Measurements from ENCODE around the gene EIF4EBP3.

Gene EIF4EBP3

DNA sequence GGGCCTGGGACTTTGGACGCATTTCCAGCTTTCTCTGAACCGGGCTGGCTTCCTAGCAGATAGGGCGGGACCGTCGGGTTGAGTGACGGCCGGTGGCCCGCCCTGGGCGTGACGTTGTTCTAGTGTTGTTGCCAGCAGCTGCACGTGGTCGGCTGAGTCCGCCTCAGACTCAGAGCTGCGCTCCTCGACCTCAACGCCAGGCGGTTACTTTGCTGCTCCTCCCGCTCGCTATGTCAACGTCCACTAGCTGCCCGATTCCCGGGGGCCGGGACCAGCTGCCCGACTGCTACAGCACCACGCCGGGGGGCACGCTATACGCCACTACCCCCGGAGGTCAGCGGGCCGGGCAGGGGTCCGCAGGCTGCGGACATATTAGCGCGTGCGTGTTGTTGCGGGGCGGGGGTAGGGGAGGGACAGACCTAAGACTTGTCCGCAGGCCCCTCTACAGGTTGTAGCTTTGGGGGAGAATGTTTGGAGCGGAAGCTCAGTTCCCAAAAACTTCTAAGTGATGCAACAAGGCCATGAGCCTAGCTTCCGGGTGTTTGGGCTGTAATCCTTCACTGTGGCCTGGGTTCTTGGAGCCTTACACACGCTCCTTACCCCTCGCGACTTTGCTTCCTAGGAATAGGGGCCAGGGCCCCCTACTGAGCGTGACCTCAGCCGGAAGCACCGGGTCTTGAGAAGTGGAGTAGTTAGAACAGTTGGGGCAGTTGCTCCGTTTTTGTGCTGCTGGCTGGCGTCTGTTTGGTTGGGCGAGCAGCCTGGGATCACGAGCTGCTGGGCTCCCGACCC, at the start of gene EIF4EBP3:
EIF4EBP3 (plus strand) TSS at position 155 of the 792 bp plus-strand sequence; CDS start at position 231, 76 bp downstream.
- DNase-seq = peak; percentile 77

DNA sequence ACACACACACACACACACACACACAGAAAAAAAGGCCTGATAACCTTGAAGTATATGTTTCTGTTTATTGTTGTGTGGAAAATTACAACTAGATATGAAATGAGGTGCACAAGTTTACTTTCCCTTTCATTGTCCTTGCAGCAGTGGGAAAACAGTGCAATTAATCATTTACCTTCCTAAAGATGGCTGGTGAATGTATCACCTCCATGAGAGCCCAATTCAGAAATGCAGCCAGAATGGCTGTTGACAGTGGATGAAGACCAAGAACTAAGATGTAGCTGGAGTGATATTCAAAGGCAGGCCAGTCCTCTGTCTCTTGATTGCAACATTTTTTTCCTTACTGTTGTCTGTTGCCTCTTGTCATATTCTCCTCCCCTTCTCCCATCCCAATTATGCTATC, 49.6 kb upstream of the EIF4EBP3 start:
- DNase-seq = no peak

DNA sequence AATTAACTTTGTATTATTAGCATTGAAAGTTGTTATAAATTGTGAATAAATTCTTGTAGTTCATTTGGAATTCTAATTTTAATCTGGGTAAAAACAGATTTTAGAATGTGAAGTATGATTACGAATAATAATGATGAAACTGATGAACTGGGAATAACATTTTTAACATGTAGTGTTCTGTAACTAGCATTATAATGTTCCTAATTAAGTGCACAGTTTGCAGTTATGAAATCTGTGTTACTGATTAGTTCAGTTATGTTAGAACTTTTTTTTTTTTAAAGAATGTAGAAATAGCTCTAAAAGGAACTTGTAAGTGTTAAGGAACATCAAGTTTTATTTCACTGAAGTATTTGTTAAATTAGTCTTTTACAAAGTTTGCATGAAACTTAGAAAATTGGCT, 48.9 kb upstream of the EIF4EBP3 start:
- no peak for DNase-seq

DNA sequence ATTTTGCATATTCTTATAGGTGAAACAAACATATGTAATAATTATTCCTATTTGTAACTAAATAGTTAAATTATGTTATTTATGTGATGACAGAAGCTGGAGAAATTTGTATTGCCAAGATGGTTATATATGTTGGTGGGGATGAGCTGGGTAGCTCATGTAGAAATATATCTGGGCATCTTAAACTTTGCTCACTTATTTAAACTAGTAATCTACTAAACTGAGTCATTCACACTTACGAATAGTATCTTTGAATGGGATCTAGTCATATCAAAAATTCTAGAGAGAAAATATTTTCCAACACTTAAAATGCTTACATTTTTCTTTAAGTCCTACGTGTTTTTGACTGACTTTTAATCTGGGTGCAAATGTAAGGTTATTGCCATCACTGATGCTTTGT, 44.6 kb upstream of the EIF4EBP3 start:
- DNase-seq = no peak

DNA sequence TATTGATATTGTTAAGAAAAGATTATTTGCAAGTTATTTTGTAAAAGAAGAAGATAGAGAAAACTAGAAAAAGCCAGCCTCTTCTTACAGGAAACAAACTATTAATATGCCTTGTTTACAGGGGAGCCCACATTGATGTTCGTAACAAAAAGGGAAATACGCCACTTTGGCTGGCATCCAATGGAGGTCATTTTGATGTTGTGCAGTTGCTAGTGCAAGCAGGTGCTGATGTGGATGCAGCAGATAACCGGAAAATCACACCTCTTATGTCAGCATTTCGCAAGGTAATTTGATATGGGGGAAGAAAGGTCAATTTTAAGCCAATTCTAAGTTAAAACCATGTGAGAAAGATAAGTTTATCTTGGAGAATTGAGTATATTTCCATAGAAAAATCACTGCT, 37.6 kb upstream of the EIF4EBP3 start:
- no peak for DNase-seq

DNA sequence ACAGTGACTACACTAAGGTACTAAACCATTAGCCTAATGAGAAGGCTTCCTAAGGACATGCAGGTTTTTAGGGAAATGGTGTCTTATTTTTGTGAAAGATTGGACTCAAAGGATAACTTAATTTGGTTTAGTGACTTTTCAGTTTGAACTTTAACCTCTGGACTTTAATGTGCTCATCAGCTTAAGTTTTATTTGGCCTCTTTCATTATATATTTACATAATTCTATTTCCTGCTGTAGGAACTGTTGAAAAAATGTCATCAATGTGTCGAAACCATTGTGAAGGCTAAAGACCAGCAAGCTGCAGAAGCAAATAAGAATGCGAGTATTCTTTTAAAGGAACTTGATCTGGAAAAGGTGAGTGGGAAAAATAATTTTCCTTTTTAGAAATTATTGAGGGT, 34.3 kb upstream of the EIF4EBP3 start:
- no peak for DNase-seq

DNA sequence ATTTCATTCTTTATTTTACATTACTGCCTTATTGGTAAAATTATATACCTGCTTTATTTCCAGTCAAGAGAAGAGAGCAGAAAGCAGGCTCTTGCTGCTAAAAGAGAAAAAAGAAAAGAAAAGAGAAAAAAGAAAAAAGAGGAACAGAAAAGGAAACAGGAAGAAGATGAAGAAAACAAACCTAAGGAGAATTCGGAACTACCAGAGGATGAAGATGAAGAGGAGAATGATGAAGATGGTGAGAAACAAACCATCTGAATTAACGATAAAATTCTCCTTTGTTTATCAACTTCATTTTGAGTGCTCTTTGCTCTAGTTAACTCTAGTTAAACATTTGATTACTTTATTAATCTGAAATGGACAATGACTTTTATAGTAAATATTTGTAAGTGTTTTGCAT, 23.5 kb upstream of the EIF4EBP3 start:
- no peak for DNase-seq

DNA sequence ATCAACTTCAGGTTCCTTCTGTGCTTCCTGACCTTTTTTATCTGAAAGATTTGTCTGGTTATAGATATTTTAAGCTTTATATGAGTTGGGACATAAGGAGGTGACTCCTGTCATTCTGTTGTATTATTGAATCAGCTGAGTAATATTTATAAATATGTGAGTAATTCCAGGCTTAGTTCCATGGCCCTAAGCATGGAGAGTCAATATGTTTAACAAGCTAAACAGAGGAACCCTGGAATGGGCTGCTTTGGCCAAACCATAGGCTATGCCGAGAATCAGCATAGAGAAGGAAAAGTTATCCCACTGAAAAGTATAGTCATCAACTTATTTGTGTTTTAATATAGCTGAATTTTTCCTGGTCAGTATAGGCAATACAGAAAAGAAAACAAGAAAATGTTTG, 7.2 kb upstream of the EIF4EBP3 start:
- DNase-seq = no peak

DNA sequence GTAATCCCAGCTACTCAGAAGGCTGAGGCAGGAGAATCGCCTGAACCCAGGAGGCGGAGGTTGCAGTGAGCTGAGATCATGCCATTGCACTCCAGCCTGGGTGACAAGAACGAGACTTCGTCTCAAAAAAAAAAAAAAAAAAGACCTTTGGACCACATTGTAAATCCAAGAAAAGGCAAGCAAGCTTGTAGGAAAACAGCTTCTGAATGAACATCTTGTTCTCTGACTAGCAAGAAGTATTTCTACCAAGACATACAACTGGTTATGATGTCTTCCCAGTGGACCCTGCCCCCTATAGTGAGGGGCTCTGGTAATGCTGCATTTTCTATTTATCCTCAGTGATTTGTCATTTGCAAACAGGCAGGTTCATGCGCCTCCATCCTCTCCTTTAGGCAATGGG, 4.5 kb upstream of the EIF4EBP3 start:
- DNase-seq = no peak

DNA sequence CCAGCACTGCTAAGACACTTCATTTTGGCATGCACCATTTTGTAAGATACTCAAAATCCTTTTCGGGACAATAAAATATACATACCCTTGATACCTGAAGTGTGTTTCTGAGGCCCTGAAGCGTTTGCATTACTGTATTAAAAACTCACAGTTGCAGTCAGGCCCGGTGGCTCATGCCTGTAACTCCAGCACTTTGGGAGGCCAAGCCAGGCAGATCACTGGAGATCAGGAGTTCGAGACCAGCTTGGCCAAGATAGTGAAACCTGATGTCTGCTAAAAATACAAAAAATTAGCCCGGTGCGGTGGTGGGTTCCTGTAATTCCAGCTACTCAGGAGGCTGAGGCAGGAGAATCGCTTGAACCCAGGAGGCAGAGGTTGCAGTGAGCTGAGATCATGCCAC, 2.5 kb upstream of the EIF4EBP3 start:
- DNase-seq = no peak

DNA sequence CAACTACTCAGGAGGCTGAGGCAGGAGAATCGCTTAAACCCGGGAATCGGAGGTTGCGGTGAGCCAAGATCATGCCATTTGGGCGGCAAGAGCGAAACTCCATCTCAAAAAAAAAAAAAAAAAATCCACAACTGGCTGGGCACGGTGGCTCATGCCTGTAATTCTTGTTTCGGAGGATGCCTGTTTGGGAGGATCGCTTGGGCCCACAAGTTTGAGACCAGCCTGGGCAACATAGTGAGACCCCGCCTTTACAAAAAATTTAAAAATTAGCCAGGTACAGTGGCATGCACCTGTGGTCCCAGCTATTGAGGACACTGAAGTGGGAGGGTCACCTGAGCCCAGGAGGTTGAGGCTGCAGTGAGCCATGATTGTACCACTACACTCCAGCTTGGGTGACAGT, 1.9 kb upstream of the EIF4EBP3 start:
- no peak for DNase-seq

DNA sequence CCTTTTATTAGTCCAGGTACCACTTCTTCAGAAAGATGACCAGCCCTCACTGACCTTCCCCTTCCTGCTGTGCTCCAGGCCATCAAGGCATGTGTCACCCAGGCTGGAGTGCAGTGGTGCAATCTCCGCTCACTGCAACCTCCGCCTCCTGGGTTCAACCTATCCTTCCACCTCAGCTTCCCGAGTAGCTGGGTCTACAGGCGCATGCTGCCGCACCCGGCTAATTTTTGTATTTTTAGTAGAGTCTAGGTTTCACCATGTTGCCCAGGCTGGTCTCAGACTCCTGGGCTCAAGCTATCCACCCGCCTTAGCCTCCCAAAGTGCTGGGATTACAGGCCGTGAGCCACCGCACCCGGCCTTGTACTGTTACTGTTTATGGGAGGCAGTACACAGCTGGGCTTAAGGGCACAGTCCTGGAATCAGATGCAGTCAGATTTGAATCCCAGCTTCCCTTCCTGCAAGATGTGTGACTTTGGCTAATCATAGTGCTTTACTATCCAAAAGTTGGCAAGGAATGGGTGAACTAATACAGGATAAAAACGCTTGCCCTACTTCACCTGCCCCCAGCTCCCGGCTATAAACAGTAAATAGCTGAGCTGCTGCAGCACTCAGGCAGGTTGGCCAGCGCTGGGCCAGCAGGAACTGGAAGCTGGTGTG, 483 bp upstream of the EIF4EBP3 start:
- no peak for DNase-seq

DNA sequence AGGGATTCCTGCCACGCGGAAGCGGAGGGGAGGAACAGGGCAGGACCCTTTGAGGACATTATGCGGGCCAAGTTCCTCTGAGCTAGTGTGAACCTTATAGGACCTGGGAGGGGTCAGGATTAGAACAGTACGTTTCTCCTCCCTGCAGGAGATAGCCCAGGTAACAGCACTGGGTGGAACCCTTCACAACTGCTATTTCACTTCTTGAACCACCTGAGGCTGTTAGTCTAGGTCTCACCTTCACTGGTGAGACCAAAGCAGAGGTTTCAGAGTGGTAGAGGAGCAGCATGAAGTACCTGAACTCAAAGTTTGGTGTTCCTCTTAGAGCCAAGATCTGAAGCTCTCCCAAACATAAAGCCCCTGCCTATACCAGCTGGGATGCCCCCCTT, 832 bp downstream of the EIF4EBP3 start:
- DNase-seq = no peak

DNA sequence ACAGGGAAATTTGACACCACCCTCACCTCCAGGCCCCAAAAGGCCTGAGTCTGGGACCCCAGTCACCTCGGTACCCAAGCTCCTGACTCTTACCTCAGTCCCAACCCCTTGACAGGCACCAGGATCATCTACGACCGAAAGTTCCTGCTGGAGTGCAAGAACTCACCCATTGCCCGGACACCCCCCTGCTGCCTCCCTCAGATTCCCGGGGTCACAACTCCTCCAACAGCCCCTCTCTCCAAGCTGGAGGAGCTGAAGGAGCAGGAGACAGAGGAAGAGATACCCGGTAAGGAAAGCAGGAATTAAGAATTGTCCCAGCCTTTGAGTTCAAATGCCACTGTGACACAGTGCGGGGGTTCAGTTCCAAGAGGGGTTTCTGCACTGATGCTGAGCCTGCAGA, 1.3 kb downstream of the EIF4EBP3 start:
- DNase-seq = no peak

DNA sequence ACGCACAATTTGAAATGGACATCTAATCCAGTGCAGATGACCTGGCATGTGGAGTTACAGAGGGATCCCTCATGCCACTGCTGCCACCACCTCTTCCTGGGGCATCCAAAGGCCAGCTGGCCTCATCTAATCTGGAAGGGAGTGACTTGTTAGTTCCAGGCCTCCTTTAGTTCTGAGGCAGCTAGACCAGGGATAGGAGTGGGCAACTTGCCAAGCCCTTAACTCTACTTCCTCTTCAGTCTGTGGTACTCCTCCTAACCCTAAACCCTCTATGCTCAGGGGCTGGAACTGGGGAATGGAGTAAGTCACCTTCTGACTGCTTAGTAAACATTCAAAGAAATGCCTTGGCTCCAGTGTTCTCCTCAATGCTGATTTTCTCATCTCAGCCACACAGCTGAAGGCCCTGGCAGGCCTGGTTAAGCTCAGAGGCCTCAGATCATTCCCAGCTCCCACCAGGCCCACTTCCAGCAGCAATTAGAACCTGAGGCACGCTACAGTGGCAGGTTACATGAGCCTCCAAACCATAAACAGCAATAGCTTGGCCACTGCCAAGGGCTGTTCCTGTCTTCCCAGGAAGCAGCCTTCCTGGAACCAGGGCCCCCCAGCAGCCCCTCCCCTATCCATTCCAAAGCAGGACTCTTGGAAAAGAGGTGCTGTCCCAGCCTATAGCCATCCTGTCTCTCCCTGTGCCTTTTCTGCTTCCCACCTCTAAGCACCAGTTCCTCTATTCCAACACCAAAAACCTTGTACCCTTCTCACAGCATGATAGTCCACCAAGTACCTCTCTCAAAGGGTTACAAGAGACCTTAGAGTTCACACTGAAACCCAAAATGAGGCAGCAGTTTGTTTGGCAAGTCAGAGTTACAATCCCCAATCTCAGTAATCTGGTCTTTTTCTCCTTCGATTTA, 2.0 kb downstream of the EIF4EBP3 start:
- peak; percentile 17 for DNase-seq

DNA sequence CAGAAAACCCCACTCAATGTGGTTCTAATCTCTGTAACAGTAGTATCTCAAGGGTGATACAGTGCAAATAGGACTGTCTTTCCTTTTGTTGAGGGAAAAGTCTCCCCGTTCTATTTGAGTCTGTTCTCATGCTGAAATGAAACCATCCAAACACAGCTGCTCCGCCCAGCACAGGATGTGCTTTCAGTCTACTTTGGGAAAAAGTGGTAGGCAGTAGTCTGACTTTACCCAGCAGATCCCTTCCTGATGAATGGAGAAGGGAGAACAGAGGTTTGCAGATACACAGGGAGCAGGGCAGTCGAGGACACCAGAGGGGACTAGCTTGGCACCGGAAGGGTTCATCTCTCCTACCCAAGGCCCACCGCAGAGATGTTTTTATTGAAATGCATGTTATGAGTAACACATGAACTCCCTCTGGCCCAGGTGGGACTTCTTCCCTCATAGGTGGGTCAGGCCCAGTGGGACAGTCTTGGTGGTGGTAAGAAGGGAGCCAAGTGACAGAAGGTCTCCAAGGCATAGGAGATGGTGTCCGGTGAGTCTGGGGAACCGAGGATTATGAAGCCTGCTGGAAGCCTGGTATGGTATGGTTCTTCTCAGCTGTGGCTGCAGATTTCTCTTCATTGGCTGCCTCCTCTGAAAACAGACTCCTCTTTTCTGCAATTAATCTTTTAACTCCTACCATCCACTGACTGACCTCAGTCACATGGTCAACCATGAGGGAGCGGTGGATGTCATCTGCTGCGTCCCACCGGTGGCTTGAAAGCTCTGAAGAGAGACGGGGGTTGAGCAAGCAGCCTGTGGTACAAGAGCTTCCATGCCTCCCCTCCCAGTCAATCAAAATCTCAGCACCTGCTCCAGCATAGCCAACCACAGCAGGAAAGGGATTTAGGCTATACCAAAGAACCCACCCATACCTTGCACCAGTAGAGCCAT, 3.0 kb downstream of the EIF4EBP3 start:
- DNase-seq = no peak

DNA sequence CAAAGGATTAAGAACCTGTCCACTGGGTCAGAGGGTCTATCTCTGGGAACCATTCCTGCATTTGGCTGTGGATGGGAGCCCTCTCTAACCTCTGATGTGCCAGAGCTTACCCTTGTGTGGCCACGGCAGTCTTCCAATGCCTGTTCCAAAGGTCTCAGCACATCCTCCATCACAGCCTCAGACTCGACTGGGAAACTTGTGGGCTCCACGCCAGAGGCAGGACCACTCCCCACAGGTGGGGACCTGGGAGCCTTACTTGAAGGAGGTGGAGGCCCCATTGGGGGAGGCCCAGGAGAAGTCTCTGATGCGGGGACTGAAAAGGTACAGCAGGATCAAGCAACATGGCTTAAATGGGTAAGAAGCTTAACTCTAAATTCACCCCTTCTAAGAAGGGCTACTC, 4.4 kb downstream of the EIF4EBP3 start:
- no peak for DNase-seq

DNA sequence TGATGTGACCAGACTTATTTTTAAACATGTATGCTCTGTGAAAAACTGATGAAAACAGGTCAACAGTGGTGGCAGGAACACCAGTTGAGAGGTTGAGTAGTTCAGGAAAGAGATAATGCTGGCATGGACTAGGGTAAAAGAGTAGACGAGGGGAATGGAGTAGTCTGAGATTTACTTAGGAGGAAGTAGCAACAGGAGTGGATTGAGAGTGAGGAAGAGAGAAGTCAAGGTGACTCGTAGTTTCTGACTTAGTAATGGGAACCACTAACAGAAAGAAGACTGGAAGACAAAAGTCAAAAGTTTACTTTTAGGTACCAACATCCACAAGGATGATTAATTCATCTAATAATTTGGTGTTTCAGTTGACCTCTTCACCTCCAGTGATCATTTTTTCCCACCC, 6.2 kb downstream of the EIF4EBP3 start:
- DNase-seq = no peak

DNA sequence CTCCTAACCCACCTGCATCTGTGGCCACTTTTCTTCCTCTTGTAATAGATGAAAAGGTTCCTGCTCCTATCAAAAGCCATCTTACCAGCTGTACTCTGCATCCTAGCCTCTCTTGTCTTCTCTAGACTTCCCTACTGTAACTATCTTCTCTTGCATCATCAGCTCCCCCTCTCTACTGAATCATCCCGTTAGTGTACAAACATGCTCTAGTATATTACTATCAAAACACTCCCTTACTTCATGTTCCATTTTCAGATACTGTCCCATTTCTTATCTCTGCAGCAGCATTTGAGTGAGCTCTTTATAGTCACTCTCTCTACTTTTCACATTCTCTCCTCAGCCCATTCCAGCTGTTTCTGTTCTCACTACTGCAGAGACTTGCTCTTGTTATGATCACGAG, 7.0 kb downstream of the EIF4EBP3 start:
- no peak for DNase-seq

DNA sequence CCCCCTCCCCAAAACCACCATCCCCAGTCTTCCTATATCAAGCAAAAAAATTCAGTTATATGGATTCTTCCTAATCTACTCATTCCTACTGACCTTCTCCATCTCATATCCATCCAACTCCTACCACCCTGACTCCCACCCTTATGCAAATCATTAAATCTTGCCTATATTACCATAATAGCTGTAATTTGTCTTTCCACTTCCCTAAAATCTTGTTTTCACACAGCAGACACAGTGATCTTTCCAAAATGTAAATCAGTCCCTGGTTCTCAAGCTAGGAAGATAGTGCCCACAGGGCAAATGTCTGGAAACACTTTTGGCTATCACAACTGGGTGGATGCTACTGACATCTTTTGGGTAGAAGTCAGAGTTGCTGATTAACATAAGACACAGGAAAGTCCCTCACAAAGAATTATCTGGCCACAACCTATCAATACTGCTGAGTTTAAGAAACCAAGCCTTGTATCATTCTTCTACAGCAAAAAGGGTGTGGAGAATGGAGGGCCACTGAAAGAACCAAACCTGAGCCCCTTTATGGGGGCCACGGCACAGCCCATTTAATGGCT, 8.4 kb downstream of the EIF4EBP3 start:
- no peak for DNase-seq

DNA sequence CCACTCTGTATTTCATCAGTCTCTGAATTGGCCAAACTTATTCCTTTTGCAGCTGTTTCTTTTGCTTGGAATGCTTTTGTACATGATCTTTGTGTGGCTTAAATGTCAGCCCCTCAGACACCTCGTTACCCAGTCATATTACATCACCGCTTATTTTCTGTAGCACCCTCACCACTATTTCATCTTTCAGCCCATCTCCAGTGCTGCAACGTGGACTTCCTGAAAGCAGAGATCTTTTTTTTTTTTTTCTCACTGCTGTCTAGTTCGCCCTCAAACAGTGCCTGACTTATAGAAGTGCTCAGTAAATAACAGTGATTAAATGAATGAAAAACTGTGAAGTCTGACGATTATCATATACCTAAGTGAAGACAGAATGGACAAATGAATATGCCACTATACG, 9.0 kb downstream of the EIF4EBP3 start:
- DNase-seq = no peak

DNA sequence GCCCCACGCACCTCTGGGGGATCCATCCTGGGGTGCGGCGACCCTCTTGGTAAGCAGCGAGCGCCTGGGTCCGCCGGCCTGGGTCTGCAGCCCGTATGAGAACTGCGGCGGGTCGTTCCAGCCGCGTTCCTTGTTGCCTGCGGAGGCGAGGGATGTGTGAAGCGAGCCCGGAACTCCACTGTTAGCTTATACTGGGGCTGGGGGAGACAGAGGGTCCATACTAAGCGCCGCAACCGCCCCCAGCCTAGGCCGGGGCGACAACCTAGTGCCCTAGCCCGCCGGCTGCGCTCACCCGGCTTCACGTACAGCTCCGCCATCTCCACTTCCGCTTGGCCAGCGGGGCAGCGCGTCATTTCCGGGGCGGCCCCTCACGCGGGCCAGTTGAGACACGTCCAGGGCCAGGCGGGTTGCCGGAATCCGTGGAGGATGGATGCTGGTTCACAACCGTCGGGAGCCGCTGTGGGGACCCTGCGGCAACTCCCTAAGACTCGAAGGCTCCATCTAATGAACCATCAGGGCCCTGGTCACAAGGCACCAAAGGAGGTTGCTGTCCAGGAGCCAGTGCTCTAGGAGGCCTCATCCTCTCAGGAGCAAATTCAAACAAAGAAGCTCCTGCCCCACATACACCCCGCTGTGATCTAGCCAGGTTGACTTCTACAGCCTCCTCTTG, 9.8 kb downstream of the EIF4EBP3 start, which contains the start of gene SRA1:
SRA1 (minus strand) TSS at position 338 of the 670 bp plus-strand sequence; CDS start at position 317, 21 bp downstream.
- DNase-seq = peak; percentile 96
